Osteoblast (primary cell): ENCODE data around the gene PCDHGB4. TPM values are rescaled to one million over a fixed set of nuclear protein-coding genes. Genes with fewer than 3 reads are reported as not detected.

Source experiments
- DNase-seq: peaks from one replicate; pipeline ENCODE4 v3.0.0; 2011; ENCODE audit warnings: low spot score, mixed read lengths; ENCODE audit not compliant: insufficient read length; ENCODE audit errors: missing footprints
- H2AFZ ChIP-seq: 2 replicates; pipeline ENCODE4 v1.6.0; 2011; ENCODE audit warnings: mild to moderate bottlenecking, low read length
- H3K27ac ChIP-seq: 2 replicates; pipeline ENCODE4 v1.5.1; 2011; ENCODE audit warnings: mild to moderate bottlenecking, low read depth, low read length, moderate library complexity
- H3K27me3 ChIP-seq: 2 replicates; pipeline ENCODE4 v1.6.0; 2012; ENCODE audit warnings: mild to moderate bottlenecking, control low read depth, inconsistent platforms, low read length, moderate library complexity; ENCODE audit not compliant: insufficient read depth
- H3K36me3 ChIP-seq: 2 replicates; pipeline ENCODE4 v1.5.1; 2011; ENCODE audit warnings: mild to moderate bottlenecking, low read length, control low read depth, moderate library complexity; ENCODE audit not compliant: insufficient read depth
- H3K4me1 ChIP-seq: 2 replicates; pipeline ENCODE4 v1.5.1; 2011; ENCODE audit warnings: mild to moderate bottlenecking, low read length, control low read depth, moderate library complexity; ENCODE audit not compliant: insufficient read depth
- H3K4me2 ChIP-seq: 2 replicates; pipeline ENCODE4 v1.6.0; 2011; ENCODE audit warnings: mild to moderate bottlenecking, low read length; ENCODE audit not compliant: insufficient read depth
- H3K4me3 ChIP-seq: fragments of 200-600 bp; sonication (generic); 3 replicates; pipeline ENCODE4 v1.5.1; 2012; ENCODE audit warnings: mild to moderate bottlenecking, low read length, inconsistent platforms; ENCODE audit not compliant: insufficient read depth
- H3K79me2 ChIP-seq: 2 replicates; pipeline ENCODE4 v1.6.0; 2012; ENCODE audit warnings: mild to moderate bottlenecking, low read length, control low read depth, inconsistent platforms; ENCODE audit not compliant: insufficient read depth
- H3K9me3 ChIP-seq: 2 replicates; pipeline ENCODE4 v1.5.1; 2011; ENCODE audit warnings: low read depth, low read length, control low read depth
- H4K20me1 ChIP-seq: 2 replicates; pipeline ENCODE4 v1.6.0; 2012; ENCODE audit warnings: mild to moderate bottlenecking, low read length, control low read depth; ENCODE audit not compliant: insufficient read depth
- total RNA-seq: library from RNA; depleted of rRNA; stranded (reverse); fragments of >200 nt; gene quantifications from 2 replicates; pipeline ENCODE4 v1.2.3, GENCODE V29; 2012
- TF ChIP-seq, protein P1 (sequence below): IDR thresholded peaks from 2 replicates; pipeline ENCODE4 v1.5.1; 2011; ENCODE audit warnings: mild to moderate bottlenecking, low read depth, low read length, moderate library complexity; ENCODE audit errors: extremely low read depth

The PCDHGB4 gene
- total RNA-seq, 1 donor = 15.9 TPM

DNA sequence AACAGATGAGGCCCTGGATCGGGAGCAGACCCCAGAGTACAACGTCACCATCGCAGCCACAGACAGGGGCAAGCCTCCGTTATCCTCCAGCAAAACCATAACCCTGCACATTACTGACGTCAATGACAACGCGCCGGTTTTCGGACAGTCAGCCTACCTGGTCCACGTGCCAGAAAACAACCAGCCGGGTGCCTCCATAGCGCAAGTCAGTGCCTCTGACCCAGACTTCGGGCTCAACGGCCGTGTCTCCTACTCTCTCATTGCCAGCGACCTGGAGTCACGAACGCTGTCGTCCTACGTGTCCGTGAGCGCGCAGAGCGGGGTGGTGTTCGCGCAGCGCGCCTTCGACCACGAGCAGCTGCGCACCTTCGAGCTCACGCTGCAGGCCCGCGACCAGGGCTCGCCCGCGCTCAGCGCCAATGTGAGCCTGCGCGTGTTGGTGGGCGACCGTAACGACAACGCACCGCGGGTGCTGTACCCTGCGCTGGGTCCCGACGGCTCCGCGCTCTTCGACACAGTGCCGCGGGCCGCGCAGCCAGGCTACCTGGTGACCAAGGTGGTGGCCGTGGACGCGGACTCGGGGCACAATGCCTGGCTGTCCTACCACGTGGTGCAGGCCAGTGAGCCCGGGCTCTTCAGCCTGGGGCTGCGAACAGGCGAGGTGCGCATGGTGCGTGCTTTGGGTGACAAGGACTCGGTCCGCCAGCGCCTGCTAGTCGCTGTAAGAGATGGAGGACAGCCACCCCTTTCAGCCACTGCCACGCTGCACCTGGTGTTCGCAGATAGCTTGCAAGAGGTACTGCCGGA, 31.8 kb downstream of the PCDHGB4 start:
- H3K4me3 ChIP-seq = peak overlapping the region; percentile 14
- H3K79me2 ChIP-seq = peaks cover 11% of the 10 kb centered on the region
- no peaks in the 10 kb centered on the region for H3K36me3 ChIP-seq
- H3K9me3 ChIP-seq = peaks cover 15% of the 10 kb centered on the region
- H3K4me1 ChIP-seq = peaks cover 8% of the 10 kb centered on the region
- no peak overlapping the region for H3K4me2 ChIP-seq
- TF ChIP-seq, protein P1, sequence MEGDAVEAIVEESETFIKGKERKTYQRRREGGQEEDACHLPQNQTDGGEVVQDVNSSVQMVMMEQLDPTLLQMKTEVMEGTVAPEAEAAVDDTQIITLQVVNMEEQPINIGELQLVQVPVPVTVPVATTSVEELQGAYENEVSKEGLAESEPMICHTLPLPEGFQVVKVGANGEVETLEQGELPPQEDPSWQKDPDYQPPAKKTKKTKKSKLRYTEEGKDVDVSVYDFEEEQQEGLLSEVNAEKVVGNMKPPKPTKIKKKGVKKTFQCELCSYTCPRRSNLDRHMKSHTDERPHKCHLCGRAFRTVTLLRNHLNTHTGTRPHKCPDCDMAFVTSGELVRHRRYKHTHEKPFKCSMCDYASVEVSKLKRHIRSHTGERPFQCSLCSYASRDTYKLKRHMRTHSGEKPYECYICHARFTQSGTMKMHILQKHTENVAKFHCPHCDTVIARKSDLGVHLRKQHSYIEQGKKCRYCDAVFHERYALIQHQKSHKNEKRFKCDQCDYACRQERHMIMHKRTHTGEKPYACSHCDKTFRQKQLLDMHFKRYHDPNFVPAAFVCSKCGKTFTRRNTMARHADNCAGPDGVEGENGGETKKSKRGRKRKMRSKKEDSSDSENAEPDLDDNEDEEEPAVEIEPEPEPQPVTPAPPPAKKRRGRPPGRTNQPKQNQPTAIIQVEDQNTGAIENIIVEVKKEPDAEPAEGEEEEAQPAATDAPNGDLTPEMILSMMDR = no peak
- no peak overlapping the region for H3K27ac ChIP-seq
- H2AFZ ChIP-seq = no peak overlapping the region
- DNase-seq = no peak
- H3K27me3 ChIP-seq = no peaks in the 10 kb centered on the region
- no peaks in the 10 kb centered on the region for H4K20me1 ChIP-seq

DNA sequence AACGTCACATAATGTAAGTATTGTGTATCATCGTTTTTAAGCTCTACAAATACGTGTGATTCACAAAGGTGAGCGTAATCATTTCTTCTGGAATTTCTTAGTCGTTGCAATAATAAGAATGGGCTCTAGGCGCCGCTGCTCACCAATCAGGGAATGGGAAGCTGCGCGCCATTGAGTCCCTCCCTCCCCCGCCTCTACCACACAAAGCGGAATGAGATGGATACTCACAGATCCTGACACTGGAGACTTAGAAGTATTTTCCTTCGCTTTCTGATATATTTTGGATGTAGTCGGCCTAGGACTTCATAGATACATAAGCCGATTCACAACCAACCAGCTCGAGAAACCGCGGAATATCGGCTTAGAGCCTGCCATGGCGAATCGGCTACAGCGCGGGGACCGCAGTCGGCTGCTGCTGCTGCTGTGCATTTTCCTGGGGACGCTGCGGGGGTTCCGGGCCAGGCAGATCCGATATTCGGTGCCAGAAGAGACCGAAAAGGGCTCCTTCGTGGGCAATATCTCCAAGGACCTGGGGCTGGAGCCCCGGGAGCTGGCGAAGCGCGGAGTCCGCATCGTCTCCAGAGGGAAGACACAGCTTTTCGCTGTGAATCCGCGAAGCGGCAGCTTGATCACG, 33.5 kb downstream of the PCDHGB4 start, which contains the start of gene PCDHGA11:
TSS of gene PCDHGA11 (plus strand) at position 197 of the 634 bp plus-strand sequence. CDS start at position 374, 177 bp downstream.
- Histone ChIP-seq H3K27me3 (no peaks in the 10 kb centered on the region), H3K4me2 (peak within 1 kb of the TSS; percentile 83), H3K4me1 (peaks cover 8% of the 10 kb centered on the region), H3K36me3 (no peaks in the 10 kb centered on the region), H3K9me3 (peaks cover 15% of the 10 kb centered on the region), H3K79me2 (peaks cover 11% of the 10 kb centered on the region), H4K20me1 (no peaks in the 10 kb centered on the region), H3K27ac (peak within 1 kb of the TSS; percentile 36), H2AFZ (peak within 1 kb of the TSS; percentile 80), H3K4me3 (peak within 1 kb of the TSS; percentile 79)
- TF ChIP-seq, protein P1 = peak; percentile 78
- peak; percentile 95 for DNase-seq

DNA sequence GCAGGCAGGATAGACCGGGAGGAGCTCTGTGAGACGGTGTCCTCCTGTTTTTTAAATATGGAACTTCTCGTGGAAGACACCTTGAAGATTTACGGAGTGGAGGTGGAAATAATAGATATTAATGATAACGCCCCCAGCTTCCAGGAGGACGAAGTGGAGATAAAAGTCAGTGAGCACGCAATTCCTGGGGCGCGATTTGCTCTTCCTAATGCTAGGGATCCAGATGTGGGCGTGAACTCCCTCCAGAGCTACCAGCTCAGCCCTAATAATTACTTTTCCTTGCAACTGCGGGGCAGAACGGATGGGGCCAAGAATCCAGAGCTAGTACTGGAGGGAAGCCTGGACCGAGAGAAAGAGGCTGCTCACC, 34.0 kb downstream of the PCDHGB4 start:
- Histone ChIP-seq H3K36me3 (no peaks in the 10 kb centered on the region), H3K9me3 (peaks cover 15% of the 10 kb centered on the region), H2AFZ (peak overlapping the region; percentile 80), H3K79me2 (peaks cover 12% of the 10 kb centered on the region), H3K27ac (peak overlapping the region; percentile 36), H3K27me3 (no peaks in the 10 kb centered on the region), H3K4me2 (peak overlapping the region; percentile 83), H3K4me3 (peak overlapping the region; percentile 79), H3K4me1 (peaks cover 8% of the 10 kb centered on the region), H4K20me1 (no peaks in the 10 kb centered on the region)
- no peak for DNase-seq
- TF ChIP-seq, protein P1 = no peak

DNA sequence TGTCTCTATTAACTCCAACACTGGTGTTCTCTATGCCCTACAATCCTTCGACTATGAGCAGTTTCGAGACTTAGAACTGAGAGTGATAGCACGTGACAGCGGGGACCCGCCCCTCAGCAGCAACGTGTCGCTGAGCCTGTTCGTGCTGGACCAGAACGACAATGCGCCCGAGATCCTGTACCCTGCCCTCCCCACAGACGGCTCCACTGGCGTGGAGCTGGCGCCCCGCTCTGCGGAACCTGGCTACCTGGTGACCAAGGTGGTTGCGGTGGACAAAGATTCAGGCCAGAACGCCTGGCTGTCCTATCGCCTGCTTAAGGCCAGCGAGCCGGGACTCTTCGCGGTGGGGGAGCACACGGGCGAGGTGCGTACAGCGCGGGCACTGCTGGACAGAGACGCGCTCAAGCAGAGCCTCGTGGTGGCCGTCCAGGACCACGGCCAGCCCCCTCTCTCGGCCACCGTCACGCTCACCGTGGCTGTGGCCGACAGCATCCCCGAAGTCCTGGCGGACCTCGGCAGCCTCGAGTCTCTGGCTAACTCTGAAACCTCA, 35.3 kb downstream of the PCDHGB4 start:
- peaks cover 3% of the 10 kb centered on the region for H3K36me3 ChIP-seq
- no peaks in the 10 kb centered on the region for H3K27me3 ChIP-seq
- TF ChIP-seq, protein P1 = no peak
- peaks cover 23% of the 10 kb centered on the region for H3K79me2 ChIP-seq
- H2AFZ ChIP-seq = no peak overlapping the region
- peak overlapping the region; percentile 40 for H3K4me2 ChIP-seq
- H3K9me3 ChIP-seq = peaks cover 16% of the 10 kb centered on the region
- H4K20me1 ChIP-seq = no peaks in the 10 kb centered on the region
- peaks cover 8% of the 10 kb centered on the region for H3K4me1 ChIP-seq
- H3K4me3 ChIP-seq = peak overlapping the region; percentile 31
- no peak overlapping the region for H3K27ac ChIP-seq
- no peak for DNase-seq
